ENCODE data around the gene NFILZ. TPM values are rescaled to one million over a fixed set of nuclear protein-coding genes. Genes with fewer than 3 reads are reported as not detected.
"Not testable (repeated sequence)": the region's sequence is repeated elsewhere in the genome, so short reads cannot be mapped to it uniquely, and the experiment has no call there.

The NFILZ gene
- total RNA-seq, 1 experiment from 2014 or later = not detected

DNA sequence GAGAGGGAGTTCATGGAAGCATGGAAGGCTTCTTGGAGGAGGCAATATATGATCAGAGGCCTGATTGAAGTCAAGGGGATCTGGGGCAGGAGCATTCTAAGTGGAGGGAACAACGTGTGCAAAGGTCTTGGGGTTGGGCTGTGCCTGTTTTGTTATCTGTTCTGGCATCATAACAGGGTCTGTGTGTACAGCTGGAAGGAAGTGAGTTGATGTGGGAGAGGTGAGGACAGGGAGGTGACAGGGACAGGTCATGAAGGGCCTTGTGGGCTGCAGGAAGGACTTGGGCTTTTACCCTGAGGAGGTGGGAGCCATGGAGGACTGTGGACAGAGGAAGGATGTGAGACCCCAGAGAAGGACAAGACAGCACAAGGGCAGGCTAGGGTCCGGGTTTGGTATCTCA, 1.2 kb upstream of the NFILZ start:
- Histone ChIP-seq H3K27ac (ENCODE audit: low read length) (no peak overlapping the region), H3K4me3 (ENCODE audit: low read length) (no peak overlapping the region), H3K36me3 (ENCODE audit: insufficient read depth, low read length) (no peaks in the 10 kb centered on the region), H3K27me3 (ENCODE audit: low read length) (no peaks in the 10 kb centered on the region), H3K79me2 (ENCODE audit: low read length) (no peaks in the 10 kb centered on the region), H2AFZ (ENCODE audit: low read length) (no peak overlapping the region), H3K9ac (ENCODE audit: low read length) (no peak overlapping the region), H3K4me1 (ENCODE audit: low read length) (no peaks in the 10 kb centered on the region), H3K9me3 (ENCODE audit: low read length) (no peaks in the 10 kb centered on the region), H4K20me1 (ENCODE audit: insufficient read depth, low read depth, low read length) (no peaks in the 10 kb centered on the region), H3K9me2 (replicated peaks; ENCODE audit: insufficient read depth, low read length) (no peaks in the 10 kb centered on the region), H3K4me2 (ENCODE audit: low read depth, low read length, poor library complexity, severe bottlenecking) (no peak overlapping the region)
- DNase-seq = no peak

DNA sequence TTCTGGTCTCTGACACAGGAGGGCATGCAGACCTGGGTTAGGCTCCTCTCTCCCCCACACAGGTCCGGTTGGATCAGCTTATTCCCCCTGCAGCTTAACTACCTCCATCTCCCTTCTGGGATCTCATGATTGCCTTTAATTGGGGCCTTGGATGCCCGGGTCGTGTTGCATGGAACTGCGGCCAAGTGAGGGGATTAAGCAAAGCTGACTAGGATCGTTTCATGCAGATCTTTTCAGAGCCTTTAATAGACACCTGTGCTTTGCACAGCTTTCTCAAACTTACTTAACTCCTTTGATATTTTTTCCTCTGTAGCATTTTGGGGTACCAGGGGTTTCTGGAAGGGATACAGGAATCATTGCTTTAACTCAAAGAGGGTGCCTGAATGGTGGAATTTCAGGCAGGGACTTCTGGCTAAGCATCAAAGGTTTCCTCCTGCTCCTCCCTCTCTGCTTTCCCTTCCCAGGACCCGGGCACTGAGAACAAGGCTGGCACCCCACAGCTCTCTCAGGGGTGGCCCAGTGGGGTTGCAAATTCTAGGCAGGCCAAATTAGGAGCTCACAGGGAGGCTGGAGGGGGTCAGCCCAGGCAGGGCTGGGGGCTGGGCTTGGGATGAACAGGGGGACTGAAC, 477 bp downstream of the NFILZ start:
- no peak overlapping the region for H3K4me3 ChIP-seq (ENCODE audit: low read length)
- H3K79me2 ChIP-seq (ENCODE audit: low read length) = no peaks in the 10 kb centered on the region
- no peak overlapping the region for H3K4me2 ChIP-seq (ENCODE audit: low read depth, low read length, poor library complexity, severe bottlenecking)
- no peaks in the 10 kb centered on the region for H3K27me3 ChIP-seq (ENCODE audit: low read length)
- no peaks in the 10 kb centered on the region for H3K9me2 ChIP-seq (replicated peaks; ENCODE audit: insufficient read depth, low read length)
- no peak overlapping the region for H3K9ac ChIP-seq (ENCODE audit: low read length)
- H3K4me1 ChIP-seq (ENCODE audit: low read length) = no peaks in the 10 kb centered on the region
- DNase-seq = no peak
- H3K36me3 ChIP-seq (ENCODE audit: insufficient read depth, low read length) = no peaks in the 10 kb centered on the region
- H3K9me3 ChIP-seq (ENCODE audit: low read length) = no peaks in the 10 kb centered on the region
- no peaks in the 10 kb centered on the region for H4K20me1 ChIP-seq (ENCODE audit: insufficient read depth, low read depth, low read length)
- no peak overlapping the region for H2AFZ ChIP-seq (ENCODE audit: low read length)
- no peak overlapping the region for H3K27ac ChIP-seq (ENCODE audit: low read length)

DNA sequence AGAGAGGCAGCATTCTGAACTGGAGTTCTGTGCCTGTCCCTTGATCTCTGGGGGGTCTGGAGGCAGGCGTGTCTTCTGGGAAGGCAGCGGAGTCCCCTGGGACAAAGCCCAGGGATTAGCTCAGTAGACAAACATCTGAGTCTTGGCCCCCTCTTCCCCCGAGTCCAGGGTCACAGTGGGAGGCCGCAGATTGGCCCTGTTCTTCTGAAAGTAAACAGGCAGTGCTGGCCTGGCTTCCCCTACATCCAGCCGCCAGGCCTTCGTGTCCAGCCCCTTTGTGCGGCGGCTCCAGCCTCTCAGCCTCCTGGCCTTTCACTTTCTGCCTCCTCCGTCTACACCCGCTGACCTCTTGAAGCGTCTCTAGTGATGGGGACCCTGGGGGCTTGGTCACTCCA, 989 bp downstream of the NFILZ start:
- Histone ChIP-seq H3K9me2 (replicated peaks; ENCODE audit: insufficient read depth, low read length) (no peaks in the 10 kb centered on the region), H3K79me2 (ENCODE audit: low read length) (no peaks in the 10 kb centered on the region), H4K20me1 (ENCODE audit: insufficient read depth, low read depth, low read length) (no peaks in the 10 kb centered on the region), H3K4me2 (ENCODE audit: low read depth, low read length, poor library complexity, severe bottlenecking) (no peak overlapping the region), H3K9me3 (ENCODE audit: low read length) (no peaks in the 10 kb centered on the region), H3K27ac (ENCODE audit: low read length) (no peak overlapping the region), H3K4me3 (ENCODE audit: low read length) (no peak overlapping the region), H2AFZ (ENCODE audit: low read length) (no peak overlapping the region), H3K4me1 (ENCODE audit: low read length) (no peaks in the 10 kb centered on the region), H3K27me3 (ENCODE audit: low read length) (no peaks in the 10 kb centered on the region), H3K36me3 (ENCODE audit: insufficient read depth, low read length) (no peaks in the 10 kb centered on the region), H3K9ac (ENCODE audit: low read length) (no peak overlapping the region)
- no peak for DNase-seq

DNA sequence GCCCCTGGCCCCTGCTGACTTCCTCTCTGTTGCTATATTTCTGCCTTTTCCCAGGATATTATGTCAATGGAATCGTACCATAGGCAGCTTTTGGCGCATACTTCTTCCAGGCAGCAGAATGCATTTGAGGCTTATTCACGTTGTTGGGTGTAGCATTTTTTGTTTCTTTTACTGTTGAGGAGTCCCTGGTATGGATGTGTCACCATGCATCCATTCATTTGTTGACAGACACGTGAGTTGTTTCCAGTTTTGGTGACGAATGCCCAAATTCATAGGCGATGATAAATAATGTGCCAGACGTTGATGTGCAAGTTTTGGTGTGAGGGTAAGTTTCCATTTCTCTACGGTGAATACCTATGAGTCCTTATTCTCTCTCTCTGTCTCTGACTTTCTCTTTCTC, 5.0 kb downstream of the NFILZ start:
- no peak overlapping the region for H2AFZ ChIP-seq (ENCODE audit: low read length)
- no peaks in the 10 kb centered on the region for H3K4me1 ChIP-seq (ENCODE audit: low read length)
- no peaks in the 10 kb centered on the region for H3K27me3 ChIP-seq (ENCODE audit: low read length)
- H3K27ac ChIP-seq (ENCODE audit: low read length) = no peak overlapping the region
- no peaks in the 10 kb centered on the region for H3K79me2 ChIP-seq (ENCODE audit: low read length)
- H4K20me1 ChIP-seq (ENCODE audit: insufficient read depth, low read depth, low read length) = no peaks in the 10 kb centered on the region
- H3K4me3 ChIP-seq (ENCODE audit: low read length) = no peak overlapping the region
- no peaks in the 10 kb centered on the region for H3K36me3 ChIP-seq (ENCODE audit: insufficient read depth, low read length)
- no peaks in the 10 kb centered on the region for H3K9me3 ChIP-seq (ENCODE audit: low read length)
- no peak overlapping the region for H3K4me2 ChIP-seq (ENCODE audit: low read depth, low read length, poor library complexity, severe bottlenecking)
- no peak for DNase-seq
- no peak overlapping the region for H3K9ac ChIP-seq (ENCODE audit: low read length)
- H3K9me2 ChIP-seq (replicated peaks; ENCODE audit: insufficient read depth, low read length) = no peaks in the 10 kb centered on the region

DNA sequence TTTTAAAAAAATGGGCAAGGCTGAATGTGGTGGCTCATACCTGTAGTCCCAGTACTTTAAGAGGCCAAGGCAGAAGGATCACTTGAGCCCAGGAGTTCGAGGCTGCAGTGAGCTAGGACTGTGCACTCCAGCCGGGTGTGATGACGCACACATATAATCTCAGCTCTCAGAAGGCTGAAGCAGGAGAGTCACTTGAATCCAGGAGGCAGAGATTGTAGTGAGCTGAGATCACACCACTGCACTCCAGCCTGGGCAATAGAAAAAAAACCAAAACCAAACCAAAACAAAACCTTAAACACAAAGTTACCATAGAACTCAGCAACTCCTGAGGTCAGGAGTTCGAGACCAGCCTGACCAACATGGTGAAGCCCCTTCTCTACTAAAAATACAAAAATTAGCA, 6.6 kb downstream of the NFILZ start:
- H3K4me3 ChIP-seq (ENCODE audit: low read length); H3K27me3 ChIP-seq (ENCODE audit: low read length); H2AFZ ChIP-seq (ENCODE audit: low read length); H3K4me1 ChIP-seq (ENCODE audit: low read length); H3K36me3 ChIP-seq (ENCODE audit: insufficient read depth, low read length); H3K9me2 ChIP-seq (replicated peaks; ENCODE audit: insufficient read depth, low read length); H3K4me2 ChIP-seq (ENCODE audit: low read depth, low read length, poor library complexity, severe bottlenecking); H3K9me3 ChIP-seq (ENCODE audit: low read length); H3K79me2 ChIP-seq (ENCODE audit: low read length); DNase-seq; H4K20me1 ChIP-seq (ENCODE audit: insufficient read depth, low read depth, low read length); H3K27ac ChIP-seq (ENCODE audit: low read length); H3K9ac ChIP-seq (ENCODE audit: low read length): not testable (repeated sequence)

DNA sequence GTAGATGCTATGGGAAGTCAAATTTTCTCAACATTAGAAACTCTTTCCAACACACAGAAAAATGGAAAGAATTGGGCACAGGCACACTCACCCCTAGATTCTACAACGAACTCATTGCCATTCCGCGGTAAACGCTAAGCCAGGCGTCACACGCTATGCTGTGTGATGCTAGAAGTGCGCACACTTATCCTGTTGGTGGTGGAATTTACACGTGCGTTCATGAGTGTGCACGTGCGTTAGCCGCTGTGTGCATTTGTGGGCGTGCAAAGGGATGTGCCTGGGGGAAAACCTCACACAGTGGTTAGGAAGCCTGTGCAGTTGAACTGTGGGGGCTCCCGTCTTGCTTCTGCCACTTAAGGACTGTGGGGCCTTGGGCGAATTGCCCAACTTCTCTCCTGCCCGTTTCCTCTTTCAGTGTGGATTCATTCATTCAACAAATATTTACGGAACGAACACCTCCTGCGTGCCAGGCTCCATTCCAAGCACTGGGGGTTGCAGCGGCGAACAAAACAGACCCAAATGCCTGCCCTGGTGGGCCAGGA, 7.7 kb downstream of the NFILZ start:
- H3K4me2 ChIP-seq (ENCODE audit: low read depth, low read length, poor library complexity, severe bottlenecking) = no peak overlapping the region
- H3K4me3 ChIP-seq (ENCODE audit: low read length) = no peak overlapping the region
- DNase-seq = no peak
- H3K9me2 ChIP-seq (replicated peaks; ENCODE audit: insufficient read depth, low read length) = no peaks in the 10 kb centered on the region
- H3K27ac ChIP-seq (ENCODE audit: low read length) = no peak overlapping the region
- no peak overlapping the region for H2AFZ ChIP-seq (ENCODE audit: low read length)
- no peaks in the 10 kb centered on the region for H4K20me1 ChIP-seq (ENCODE audit: insufficient read depth, low read depth, low read length)
- H3K4me1 ChIP-seq (ENCODE audit: low read length) = no peaks in the 10 kb centered on the region
- H3K36me3 ChIP-seq (ENCODE audit: insufficient read depth, low read length) = no peaks in the 10 kb centered on the region
- no peak overlapping the region for H3K9ac ChIP-seq (ENCODE audit: low read length)
- H3K9me3 ChIP-seq (ENCODE audit: low read length) = no peaks in the 10 kb centered on the region; the same call in 1 of the 2 replicates
- H3K79me2 ChIP-seq (ENCODE audit: low read length) = no peaks in the 10 kb centered on the region
- no peaks in the 10 kb centered on the region for H3K27me3 ChIP-seq (ENCODE audit: low read length)

DNA sequence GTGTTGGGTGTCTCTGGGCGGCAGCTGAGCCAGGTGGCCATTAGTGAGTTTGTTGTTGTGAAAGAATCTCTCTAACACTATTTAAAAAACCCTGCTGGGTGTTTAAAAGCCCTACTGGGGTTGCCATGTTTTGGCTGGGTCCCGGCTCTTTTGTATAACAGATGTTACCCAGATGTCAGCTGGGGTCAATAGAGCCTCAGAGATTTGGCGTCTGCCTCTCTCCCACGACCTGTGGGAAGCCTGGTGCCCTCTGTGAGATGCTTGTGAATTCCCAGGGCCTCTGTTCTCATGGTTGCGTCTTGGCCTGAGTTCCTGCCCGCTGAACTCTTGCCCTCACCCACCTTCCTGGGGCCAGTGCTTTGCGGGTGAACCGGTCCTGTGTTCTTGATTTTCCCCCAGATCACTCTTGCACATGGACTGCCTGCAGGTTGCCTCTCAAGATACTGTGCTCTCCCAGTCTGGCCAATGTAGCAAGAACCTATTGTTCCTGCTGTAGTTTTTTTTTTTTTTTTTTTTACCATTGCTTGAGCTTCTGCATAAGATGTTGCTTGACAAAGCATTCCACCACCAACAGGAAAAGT, 9.5 kb downstream of the NFILZ start:
- Histone ChIP-seq H3K4me2 (ENCODE audit: low read depth, low read length, poor library complexity, severe bottlenecking) (no peak overlapping the region), H3K4me1 (ENCODE audit: low read length) (no peaks in the 10 kb centered on the region), H3K79me2 (ENCODE audit: low read length) (no peaks in the 10 kb centered on the region), H3K27me3 (ENCODE audit: low read length) (no peaks in the 10 kb centered on the region), H3K9me2 (replicated peaks; ENCODE audit: insufficient read depth, low read length) (no peaks in the 10 kb centered on the region), H3K27ac (ENCODE audit: low read length) (no peak overlapping the region), H4K20me1 (ENCODE audit: insufficient read depth, low read depth, low read length) (no peaks in the 10 kb centered on the region), H2AFZ (ENCODE audit: low read length) (no peak overlapping the region), H3K9me3 (ENCODE audit: low read length) (no peaks in the 10 kb centered on the region; the same call in 1 of the 2 replicates), H3K9ac (ENCODE audit: low read length) (no peak overlapping the region), H3K36me3 (ENCODE audit: insufficient read depth, low read length) (no peaks in the 10 kb centered on the region), H3K4me3 (ENCODE audit: low read length) (no peak overlapping the region)
- no peak for DNase-seq

DNA sequence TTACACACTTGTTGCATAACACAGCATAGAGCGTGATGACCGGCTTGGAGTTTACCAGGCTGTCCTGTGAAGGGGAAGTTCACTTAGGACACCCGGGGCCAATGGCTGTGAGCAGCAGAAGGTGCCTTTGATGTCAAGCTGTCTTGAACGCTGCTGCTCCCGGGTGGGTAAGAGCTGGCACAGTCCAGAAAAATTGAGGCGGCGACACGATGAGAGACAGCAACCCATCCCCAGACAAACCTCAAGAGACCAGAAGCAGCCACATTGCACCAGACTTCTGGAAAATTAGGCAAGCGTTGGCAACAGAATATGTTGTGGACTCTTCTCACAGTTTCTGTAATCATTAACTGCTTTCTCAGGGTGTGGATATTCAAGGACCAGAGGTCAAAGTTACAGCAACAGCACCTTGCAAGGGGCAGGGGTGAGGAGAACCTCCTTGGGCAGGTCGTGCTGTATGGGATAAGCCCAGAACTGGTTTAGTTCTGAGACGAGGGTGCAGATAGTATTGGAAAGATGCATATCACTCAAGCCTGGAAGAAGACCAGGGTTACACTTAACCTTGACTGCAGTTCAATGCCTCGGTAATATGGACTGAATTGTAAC, 10.1 kb downstream of the NFILZ start:
- H3K79me2 ChIP-seq (ENCODE audit: low read length) = no peaks in the 10 kb centered on the region
- H3K27ac ChIP-seq (ENCODE audit: low read length) = no peak overlapping the region
- no peak overlapping the region for H2AFZ ChIP-seq (ENCODE audit: low read length)
- no peaks in the 10 kb centered on the region for H3K27me3 ChIP-seq (ENCODE audit: low read length)
- no peak overlapping the region for H3K9ac ChIP-seq (ENCODE audit: low read length)
- H3K9me2 ChIP-seq (replicated peaks; ENCODE audit: insufficient read depth, low read length) = no peaks in the 10 kb centered on the region
- H3K4me2 ChIP-seq (ENCODE audit: low read depth, low read length, poor library complexity, severe bottlenecking) = no peak overlapping the region
- no peaks in the 10 kb centered on the region for H3K4me1 ChIP-seq (ENCODE audit: low read length)
- H3K36me3 ChIP-seq (ENCODE audit: insufficient read depth, low read length) = no peaks in the 10 kb centered on the region
- no peak for DNase-seq
- H3K4me3 ChIP-seq (ENCODE audit: low read length) = no peak overlapping the region
- no peaks in the 10 kb centered on the region; the same call in 1 of the 2 replicates for H3K9me3 ChIP-seq (ENCODE audit: low read length)
- H4K20me1 ChIP-seq (ENCODE audit: insufficient read depth, low read depth, low read length) = no peaks in the 10 kb centered on the region

Data from Karpas-422 (cell line).